Kidney glomerular epithelial cell (primary cell): ENCODE results near the gene QRICH2.
"Not testable (repeated sequence)": the region's sequence is repeated elsewhere in the genome, so short reads cannot be mapped to it uniquely, and the experiment has no call there.

ENCODE experiments used
- DNase-seq: peaks from one replicate; lab custom pipeline; 2025; lab: John Stamatoyannopoulos, UW

Gene QRICH2

GRCh38 chr17:76265624-76266243 lies 42.3 kb downstream of the QRICH2 start:
- no peak for DNase-seq

GRCh38 chr17:76264755-76265623 lies 43.1 kb downstream of the QRICH2 start, which contains the start of gene UBALD2:
Gene UBALD2 (plus strand): TSS chr17:76265348. CDS start chr17:76265506, 158 bp downstream.
- DNase-seq, result peak; percentile 98

- no peak for DNase-seq
Observed at GRCh38 chr17:76264425-76264754, 43.7 kb downstream of the QRICH2 start.

- DNase-seq, result no peak
Observed at GRCh38 chr17:76263896-76264295, 44.2 kb downstream of the QRICH2 start.

GRCh38 chr17:76262732-76263344 lies 45.2 kb downstream of the QRICH2 start:
- DNase-seq, result no peak

- no peak for DNase-seq
Observed at GRCh38 chr17:76261421-76262215, 46.5 kb downstream of the QRICH2 start.

GRCh38 chr17:76260669-76261068 lies 47.4 kb downstream of the QRICH2 start:
- no peak for DNase-seq

GRCh38 chr17:76260220-76260619 lies 47.9 kb downstream of the QRICH2 start:
- DNase-seq, result no peak

- not testable (repeated sequence) for DNase-seq
Observed at GRCh38 chr17:76256430-76257050, 51.5 kb downstream of the QRICH2 start.

GRCh38 chr17:76255801-76256429 lies 52.2 kb downstream of the QRICH2 start:
- no peak for DNase-seq

GRCh38 chr17:76254275-76254674 lies 53.8 kb downstream of the QRICH2 start:
- DNase-seq, result no peak

GRCh38 chr17:76253841-76254240 lies 54.2 kb downstream of the QRICH2 start:
- DNase-seq, result no peak

- not testable (repeated sequence) for DNase-seq
Observed at GRCh38 chr17:76252967-76253766, 54.9 kb downstream of the QRICH2 start.

GRCh38 chr17:76252040-76252954 lies 55.8 kb downstream of the QRICH2 start:
- peak; percentile 71 for DNase-seq

- no peak for DNase-seq
Observed at GRCh38 chr17:76251478-76252039, 56.5 kb downstream of the QRICH2 start.

- no peak for DNase-seq
Observed at GRCh38 chr17:76250141-76250540, 57.9 kb downstream of the QRICH2 start.

- no peak for DNase-seq
Observed at GRCh38 chr17:76248013-76248782, 59.9 kb downstream of the QRICH2 start.

GRCh38 chr17:76247304-76247703 lies 60.8 kb downstream of the QRICH2 start:
- no peak for DNase-seq
